ENCODE results near the gene H6PD.

H6PD gene

GRCh38 chr1:9234223-9235095, at the start of gene H6PD:
Gene H6PD (plus strand): TSS chr1:9234774. CDS start chr1:9244935, 10,161 bp downstream.
- TF ChIP-seq, protein P1, sequence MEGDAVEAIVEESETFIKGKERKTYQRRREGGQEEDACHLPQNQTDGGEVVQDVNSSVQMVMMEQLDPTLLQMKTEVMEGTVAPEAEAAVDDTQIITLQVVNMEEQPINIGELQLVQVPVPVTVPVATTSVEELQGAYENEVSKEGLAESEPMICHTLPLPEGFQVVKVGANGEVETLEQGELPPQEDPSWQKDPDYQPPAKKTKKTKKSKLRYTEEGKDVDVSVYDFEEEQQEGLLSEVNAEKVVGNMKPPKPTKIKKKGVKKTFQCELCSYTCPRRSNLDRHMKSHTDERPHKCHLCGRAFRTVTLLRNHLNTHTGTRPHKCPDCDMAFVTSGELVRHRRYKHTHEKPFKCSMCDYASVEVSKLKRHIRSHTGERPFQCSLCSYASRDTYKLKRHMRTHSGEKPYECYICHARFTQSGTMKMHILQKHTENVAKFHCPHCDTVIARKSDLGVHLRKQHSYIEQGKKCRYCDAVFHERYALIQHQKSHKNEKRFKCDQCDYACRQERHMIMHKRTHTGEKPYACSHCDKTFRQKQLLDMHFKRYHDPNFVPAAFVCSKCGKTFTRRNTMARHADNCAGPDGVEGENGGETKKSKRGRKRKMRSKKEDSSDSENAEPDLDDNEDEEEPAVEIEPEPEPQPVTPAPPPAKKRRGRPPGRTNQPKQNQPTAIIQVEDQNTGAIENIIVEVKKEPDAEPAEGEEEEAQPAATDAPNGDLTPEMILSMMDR (IDR thresholded peaks at IDR 0.05) = peak; percentile 59

GRCh38 chr1:9186082-9186859, 48.3 kb upstream of the H6PD start:
- TF ChIP-seq, protein P1 (IDR thresholded peaks at IDR 0.05) = no peak

DNA sequence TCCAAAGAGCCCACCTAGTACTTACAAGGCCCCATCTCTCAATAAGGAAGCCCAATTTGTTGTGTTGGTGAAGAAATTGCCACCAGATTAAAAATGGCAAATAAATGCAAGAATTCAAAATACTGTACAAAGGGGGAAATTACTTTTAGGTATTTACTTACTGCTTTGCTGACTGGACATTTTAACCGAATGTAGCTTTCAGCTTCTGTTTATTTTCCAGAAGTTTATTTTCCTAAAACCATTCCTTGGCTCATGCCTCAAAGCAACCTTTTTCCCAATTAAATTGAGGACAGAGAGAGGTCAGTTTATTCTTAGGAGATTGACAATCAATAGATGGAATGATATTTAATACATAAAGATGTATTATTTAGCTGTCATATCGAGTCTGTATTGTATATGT, 47.6 kb upstream of the H6PD start:
- TF ChIP-seq, protein P1 (IDR thresholded peaks at IDR 0.05) = no peak

DNA sequence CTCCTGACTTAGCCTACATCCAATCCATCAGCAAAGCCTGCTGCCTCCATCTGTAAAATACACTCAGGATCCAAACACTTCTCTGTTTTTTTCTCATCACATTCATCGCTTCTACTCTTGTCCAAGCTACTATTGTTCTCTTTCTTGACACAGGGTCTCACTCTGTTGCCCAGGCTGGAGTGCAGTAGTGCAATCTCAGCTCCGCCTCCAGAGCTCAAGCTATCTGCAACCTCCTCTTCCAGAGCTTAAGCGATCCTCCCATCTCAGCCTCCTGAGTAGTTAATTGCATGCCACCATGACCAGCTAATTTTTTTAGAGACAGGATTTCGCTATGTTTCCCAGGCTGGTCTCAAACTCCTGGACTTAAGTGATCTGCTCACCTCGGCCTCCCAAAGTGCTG, 44.3 kb upstream of the H6PD start:
- TF ChIP-seq, protein P1 (IDR thresholded peaks at IDR 0.05) = no peak

GRCh38 chr1:9191231-9191630, 43.3 kb upstream of the H6PD start:
- TF ChIP-seq, protein P1 (IDR thresholded peaks at IDR 0.05) = no peak

GRCh38 chr1:9192578-9193232, 41.9 kb upstream of the H6PD start:
- TF ChIP-seq, protein P1 (IDR thresholded peaks at IDR 0.05) = no peak

DNA sequence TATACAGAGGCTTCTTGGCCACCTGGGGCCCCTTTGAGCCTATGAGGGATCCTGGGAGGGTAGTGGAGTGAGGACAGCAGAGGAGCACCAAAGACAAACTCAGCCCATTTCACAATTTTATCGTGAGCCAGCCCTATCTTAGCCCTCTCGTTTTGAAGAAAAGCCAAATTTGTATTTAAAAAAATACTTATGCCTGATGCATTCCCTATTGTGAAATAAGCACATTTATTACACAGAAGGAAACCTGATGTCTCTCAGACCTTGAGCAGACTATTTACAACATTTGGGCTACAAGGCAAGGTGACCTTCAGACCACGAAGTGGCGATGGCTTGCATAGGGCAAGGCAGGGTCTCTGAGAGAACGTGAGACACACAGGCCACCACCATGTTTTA, 41.3 kb upstream of the H6PD start:
- TF ChIP-seq, protein P1 (IDR thresholded peaks at IDR 0.05) = no peak
